ENCODE measurements around the gene LRCH4. TPM values are rescaled to one million over a fixed set of nuclear protein-coding genes. Genes with fewer than 3 reads are reported as not detected.
A peak's percentile ranks its signal among the peaks of the same experiment; 100 is the strongest.

Gene LRCH4
- total RNA-seq, 4 donors from 2014 or later = 55.0 to 107 (median 76.6) TPM

- Histone ChIP-seq H3K4me3 (replicated peaks in 1 of 3) (no peak overlapping the region), H3K36me3 (no peaks in the 10 kb centered on the region), H3K9me3 (no peaks in the 10 kb centered on the region), H3K4me1 (no peaks in the 10 kb centered on the region), H3K27me3 (no peaks in the 10 kb centered on the region), H3K27ac (no peak overlapping the region)
- intact Hi-C loops (cut with DNase I) = no loop called here
- TF ChIP-seq CTCF (IDR thresholded peaks at IDR 0.05) (no peak), POLR2A (IDR thresholded peaks at IDR 0.05) (no peak)
- WGBS, 2 donors = 89 to 91% methylated on average over 23 of the region's 23 CpGs
- DNase-seq = no peak
Observed at GRCh38 chr7:100620804-100621203, 34.9 kb upstream of the LRCH4 start.

- H3K27me3 ChIP-seq = no peaks in the 10 kb centered on the region
- WGBS, 2 donors = 94 to 98% methylated on average over 6 of the region's 6 CpGs
- H3K4me3 ChIP-seq (replicated peaks in 1 of 3) = no peak overlapping the region
- no peak overlapping the region for H3K27ac ChIP-seq
- TF ChIP-seq POLR2A (IDR thresholded peaks at IDR 0.05) = no peak
- TF ChIP-seq CTCF (IDR thresholded peaks at IDR 0.05) = no peak
- DNase-seq = no peak
- intact Hi-C loops (cut with DNase I) = no loop called here
- no peaks in the 10 kb centered on the region for H3K9me3 ChIP-seq
- H3K36me3 ChIP-seq = no peaks in the 10 kb centered on the region
- H3K4me1 ChIP-seq = no peaks in the 10 kb centered on the region
Observed at GRCh38 chr7:100620239-100620638, 34.3 kb upstream of the LRCH4 start.

GRCh38 chr7:100614308-100614861, 28.5 kb upstream of the LRCH4 start:
- Histone ChIP-seq H3K4me1 (peaks cover 8 to 12% of the 10 kb centered on the region in 2 donors), H3K27me3 (no peaks in the 10 kb centered on the region), H3K9me3 (no peaks in the 10 kb centered on the region), H3K27ac (no peak overlapping the region), H3K4me3 (replicated peaks in 1 of 3) (no peak overlapping the region), H3K36me3 (no peaks in the 10 kb centered on the region)
- WGBS, 2 donors = 86 to 88% methylated on average over 6 of the region's 6 CpGs
- intact Hi-C loops (cut with DNase I) = no loop called here
- TF ChIP-seq CTCF (IDR thresholded peaks at IDR 0.05) (no peak), POLR2A (IDR thresholded peaks at IDR 0.05) (no peak)
- no peak for DNase-seq

GRCh38 chr7:100613412-100614175, 27.7 kb upstream of the LRCH4 start:
- intact Hi-C loops (cut with DNase I) = no loop called here
- WGBS, 2 donors = 91 to 94% methylated on average over 13 of the region's 13 CpGs
- Histone ChIP-seq H3K4me3 (replicated peaks in 1 of 3) (no peak overlapping the region), H3K4me1 (peaks cover 8 to 12% of the 10 kb centered on the region in 2 donors), H3K36me3 (no peaks in the 10 kb centered on the region), H3K27me3 (no peaks in the 10 kb centered on the region), H3K9me3 (no peaks in the 10 kb centered on the region), H3K27ac (no peak overlapping the region)
- TF ChIP-seq CTCF (IDR thresholded peaks at IDR 0.05) (no peak), POLR2A (IDR thresholded peaks at IDR 0.05) (no peak)
- no peak for DNase-seq

GRCh38 chr7:100612730-100613390, 26.9 kb upstream of the LRCH4 start:
- WGBS, 2 donors = 5 to 6% methylated on average over 12 of the region's 29 CpGs
- H3K4me3 ChIP-seq (replicated peaks in 1 of 3) = peak overlapping the region; percentile 45 to 89 (median 77)
- DNase-seq = peak in 1 of 2 donors; percentile 6
- H3K27ac ChIP-seq = peak overlapping the region in 2 of 3 donors; percentile 80 to 97
- no peaks in the 10 kb centered on the region for H3K36me3 ChIP-seq
- peaks cover 8 to 12% of the 10 kb centered on the region in 2 donors for H3K4me1 ChIP-seq
- intact Hi-C loops (cut with DNase I) = no loop called here
- no peak for TF ChIP-seq CTCF (IDR thresholded peaks at IDR 0.05)
- no peak for TF ChIP-seq POLR2A (IDR thresholded peaks at IDR 0.05)
- H3K9me3 ChIP-seq = no peaks in the 10 kb centered on the region
- H3K27me3 ChIP-seq = no peaks in the 10 kb centered on the region

Data from thyroid gland (tissue), 4 donors.